Neuronal stem cell (in vitro differentiated cells): Measurements from ENCODE around the gene MAN1A2.

ENCODE experiments used
- DNase-seq: peaks from one replicate; pipeline ENCODE4 v3.0.0-alpha.2; 2013; ENCODE audit warnings: low spot score
- H2AFZ ChIP-seq: one replicate; pipeline ENCODE4 v1.6.1; 2013; ENCODE audit warnings: mild to moderate bottlenecking, low read length, inconsistent platforms
- H2AK5ac ChIP-seq: 2 replicates; pipeline ENCODE4 v1.6.1; 2013; ENCODE audit warnings: low read depth, mild to moderate bottlenecking, inconsistent platforms, low read length, moderate library complexity, mixed read lengths
- H2BK120ac ChIP-seq: 2 replicates; pipeline ENCODE4 v1.6.1; 2013; ENCODE audit warnings: low read depth, mild to moderate bottlenecking, inconsistent platforms, low read length, moderate library complexity, mixed read lengths
- H2BK12ac ChIP-seq: one replicate; pipeline ENCODE4 v1.6.1; 2013; ENCODE audit warnings: low read length, inconsistent platforms
- H2BK15ac ChIP-seq: 2 replicates; pipeline ENCODE4 v1.6.1; 2013; ENCODE audit warnings: mild to moderate bottlenecking, low read length, inconsistent platforms, mixed read lengths
- H2BK5ac ChIP-seq: one replicate; pipeline ENCODE4 v1.6.1; 2013; ENCODE audit warnings: inconsistent platforms, mild to moderate bottlenecking, low read length, moderate library complexity
- H3K14ac ChIP-seq: one replicate; pipeline ENCODE4 v1.6.1; 2013; ENCODE audit warnings: low read length, inconsistent platforms
- H3K18ac ChIP-seq: 2 replicates; pipeline ENCODE4 v1.6.1; 2013; ENCODE audit warnings: low read length, inconsistent platforms
- H3K23ac ChIP-seq: 2 replicates; pipeline ENCODE4 v1.6.1; 2013; ENCODE audit warnings: low read depth, mild to moderate bottlenecking, mixed read lengths, low read length, inconsistent platforms; ENCODE audit not compliant: poor library complexity
- H3K27ac ChIP-seq: replicated peaks from 3 replicates; pipeline ENCODE4 v1.5.1; 2013; ENCODE audit warnings: low read length, inconsistent platforms
- H3K27me3 ChIP-seq, 3 experiments: 2 replicates each; pipeline ENCODE4 v1.6.1; 2013; ENCODE audit warnings: low read length in 3 of 3, mild to moderate bottlenecking in 2 of 3, inconsistent platforms in 1 of 3, low read depth in 1 of 3, mixed read lengths in 1 of 3, moderate library complexity in 1 of 3; ENCODE audit not compliant: control insufficient read depth in 3 of 3, insufficient read depth in 3 of 3
- H3K36me3 ChIP-seq, 2 donors: replicated peaks in 1 of 2; 2 replicates each; pipeline ENCODE4 v1.6.1; 2013; ENCODE audit warnings: low read length in 2 of 2; ENCODE audit not compliant: control insufficient read depth in 2 of 2, insufficient read depth in 2 of 2
- H3K4ac ChIP-seq: 2 replicates; pipeline ENCODE4 v1.6.1; 2013; ENCODE audit warnings: inconsistent platforms, mild to moderate bottlenecking, low read length, moderate library complexity
- H3K4me1 ChIP-seq, 2 donors: 1 replicate in 1 of 2; 2 replicates in 1 of 2; pipeline ENCODE4 v1.6.1; 2013; ENCODE audit warnings: low read length in 2 of 2, low read depth in 1 of 2; ENCODE audit not compliant: control insufficient read depth in 2 of 2, insufficient read depth in 1 of 2
- H3K4me2 ChIP-seq: one replicate; pipeline ENCODE4 v1.6.1; 2013; ENCODE audit warnings: mild to moderate bottlenecking, low read length, inconsistent platforms; ENCODE audit not compliant: insufficient read depth, poor library complexity, severe bottlenecking
- H3K4me3 ChIP-seq, 2 donors: 2 replicates each; pipeline ENCODE4 v1.5.1; 2013; ENCODE audit warnings: low read length in 2 of 2, mild to moderate bottlenecking in 2 of 2, inconsistent platforms in 1 of 2, moderate library complexity in 1 of 2
- H3K79me1 ChIP-seq: one replicate; pipeline ENCODE4 v1.6.1; 2013; ENCODE audit warnings: low read depth, mild to moderate bottlenecking, inconsistent platforms, low read length, moderate library complexity
- H3K9ac ChIP-seq: one replicate; pipeline ENCODE4 v1.6.1; 2013; ENCODE audit warnings: mild to moderate bottlenecking, low read depth, low read length, inconsistent platforms; ENCODE audit not compliant: poor library complexity
- H3K9me3 ChIP-seq, 2 donors: replicated peaks in 1 of 2; 2 replicates each; pipeline versions ENCODE3 to v1.6.1; 2013; ENCODE audit warnings: low read length in 2 of 2, mild to moderate bottlenecking in 2 of 2, inconsistent platforms in 1 of 2, low read depth in 1 of 2, mixed read lengths in 1 of 2, moderate library complexity in 1 of 2; ENCODE audit not compliant: control insufficient read depth in 2 of 2, insufficient read depth in 1 of 2
- H4K8ac ChIP-seq: one replicate; pipeline ENCODE4 v1.6.1; 2013; ENCODE audit warnings: low read depth, mild to moderate bottlenecking, inconsistent platforms, low read length, moderate library complexity
- H4K91ac ChIP-seq: one replicate; pipeline ENCODE4 v1.6.1; 2013; ENCODE audit warnings: low read length, low read depth, mild to moderate bottlenecking, inconsistent platforms; ENCODE audit not compliant: poor library complexity
- WGBS, 2 donors: extraction: QIAGEN DNeasy Blood & Tissue Kit; methylation state at CpG; one replicate each; pipeline ENCODE4 v1.1.7; 2013; ENCODE audit warnings: missing lambda C conversion rate in 2 of 2, mixed read lengths in 1 of 2; ENCODE audit not compliant: insufficient read length in 2 of 2, insufficient replicate concordance in 1 of 2; ENCODE audit errors: extremely low coverage in 2 of 2; 5-methylcytosine and 5-hydroxymethylcytosine counted together

The MAN1A2 gene

DNA sequence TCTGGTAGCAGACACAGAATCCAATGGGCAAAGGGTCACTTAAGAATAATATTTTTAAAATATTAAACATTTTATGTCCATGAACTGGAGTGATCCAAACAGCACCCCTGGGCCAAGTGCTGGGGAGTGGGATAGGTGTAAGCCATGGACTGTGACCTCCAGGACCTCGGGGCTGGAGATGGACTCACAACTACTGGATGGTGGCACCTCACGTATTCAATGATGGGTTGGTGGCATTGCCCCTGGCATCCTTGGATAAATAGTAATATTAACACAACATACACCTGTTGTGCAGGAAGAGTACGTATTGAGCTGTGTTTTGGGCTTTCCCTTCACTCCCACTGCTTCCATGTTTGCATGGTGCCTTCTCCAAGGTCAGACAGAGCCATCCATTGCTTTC lies 199.3 kb downstream of the MAN1A2 start:
- no peaks in the 10 kb centered on the region for H3K9me3 ChIP-seq
- no peak overlapping the region for H3K4me3 ChIP-seq
- H2BK120ac ChIP-seq, result no peak overlapping the region
- no peak for DNase-seq
- no peak overlapping the region for H2AK5ac ChIP-seq
- H3K18ac ChIP-seq, result no peak overlapping the region
- no peaks in the 10 kb centered on the region for H3K36me3 ChIP-seq
- H2BK5ac ChIP-seq, result no peak overlapping the region
- H3K9ac ChIP-seq, result no peak overlapping the region
- H4K8ac ChIP-seq, result no peak overlapping the region
- no peak overlapping the region for H3K4ac ChIP-seq
- no peaks in the 10 kb centered on the region for H3K27me3 ChIP-seq
- no peak overlapping the region for H3K27ac ChIP-seq
- WGBS, 2 donors, result no CpG with 5 or more reads among the region's 3 CpGs
- H3K79me1 ChIP-seq, result no peaks in the 10 kb centered on the region
- H3K4me1 ChIP-seq, result peaks cover 0 to 11% of the 10 kb centered on the region in 2 donors
- no peak overlapping the region for H2BK15ac ChIP-seq
- no peak overlapping the region for H4K91ac ChIP-seq
- H2BK12ac ChIP-seq, result no peak overlapping the region
- H3K4me2 ChIP-seq, result no peak overlapping the region
- H2AFZ ChIP-seq, result no peak overlapping the region
- H3K14ac ChIP-seq, result no peak overlapping the region
- H3K23ac ChIP-seq, result no peak overlapping the region

DNA sequence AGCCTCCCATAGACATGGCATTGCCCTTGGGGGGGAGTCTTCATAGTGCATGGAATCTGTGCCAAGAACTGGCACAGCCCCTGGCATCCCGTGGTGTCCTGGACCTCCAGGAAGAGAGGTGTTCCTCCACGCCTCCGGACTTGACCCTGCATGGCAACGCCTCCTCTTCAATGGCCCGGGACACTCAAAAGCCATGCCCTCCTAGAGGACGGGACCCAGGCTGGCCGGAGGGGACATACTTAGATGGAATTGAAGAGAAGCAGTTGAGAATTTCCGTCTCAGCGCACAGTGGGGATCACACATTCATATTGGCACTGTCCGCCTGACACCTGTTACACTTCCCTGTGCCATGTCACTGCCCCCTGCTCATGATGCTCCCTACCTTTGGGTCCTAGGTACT lies 200.2 kb downstream of the MAN1A2 start:
- H3K18ac ChIP-seq, result no peak overlapping the region
- H3K79me1 ChIP-seq, result no peaks in the 10 kb centered on the region
- no peaks in the 10 kb centered on the region for H3K9me3 ChIP-seq
- H3K23ac ChIP-seq, result peak overlapping the region; percentile 29
- H3K4ac ChIP-seq, result no peak overlapping the region
- no peak overlapping the region for H2BK12ac ChIP-seq
- no peak overlapping the region for H4K91ac ChIP-seq
- H3K9ac ChIP-seq, result no peak overlapping the region
- H3K4me3 ChIP-seq, result no peak overlapping the region
- no peak for DNase-seq
- H3K4me2 ChIP-seq, result no peak overlapping the region
- no peak overlapping the region for H2BK120ac ChIP-seq
- no peak overlapping the region for H2AK5ac ChIP-seq
- no peak overlapping the region for H3K14ac ChIP-seq
- H4K8ac ChIP-seq, result no peak overlapping the region
- no peak overlapping the region for H3K27ac ChIP-seq
- no peaks in the 10 kb centered on the region for H3K36me3 ChIP-seq
- H2BK15ac ChIP-seq, result no peak overlapping the region
- H2AFZ ChIP-seq, result no peak overlapping the region
- no CpG with 5 or more reads among the region's 10 CpGs for WGBS, 2 donors
- H3K27me3 ChIP-seq, result no peaks in the 10 kb centered on the region
- peaks cover 0 to 13% of the 10 kb centered on the region in 2 donors for H3K4me1 ChIP-seq
- H2BK5ac ChIP-seq, result no peak overlapping the region

GRCh38 chr1:117567976-117568375 lies 200.7 kb downstream of the MAN1A2 start:
- Histone ChIP-seq H3K79me1 (no peaks in the 10 kb centered on the region), H3K27me3 (no peaks in the 10 kb centered on the region), H3K4me1 (peaks cover 0 to 13% of the 10 kb centered on the region in 2 donors), H2AK5ac (no peak overlapping the region), H3K4ac (no peak overlapping the region), H2AFZ (no peak overlapping the region), H4K8ac (no peak overlapping the region), H3K14ac (no peak overlapping the region), H3K18ac (no peak overlapping the region), H3K4me3 (no peak overlapping the region), H2BK120ac (no peak overlapping the region), H3K9ac (no peak overlapping the region), H4K91ac (no peak overlapping the region), H3K9me3 (no peaks in the 10 kb centered on the region), H3K23ac (no peak overlapping the region), H3K4me2 (no peak overlapping the region), H2BK12ac (no peak overlapping the region), H3K27ac (no peak overlapping the region), H2BK15ac (no peak overlapping the region), H3K36me3 (no peaks in the 10 kb centered on the region), H2BK5ac (no peak overlapping the region)
- no peak for DNase-seq
- no CpG with 5 or more reads among the region's 3 CpGs for WGBS, 2 donors

DNA sequence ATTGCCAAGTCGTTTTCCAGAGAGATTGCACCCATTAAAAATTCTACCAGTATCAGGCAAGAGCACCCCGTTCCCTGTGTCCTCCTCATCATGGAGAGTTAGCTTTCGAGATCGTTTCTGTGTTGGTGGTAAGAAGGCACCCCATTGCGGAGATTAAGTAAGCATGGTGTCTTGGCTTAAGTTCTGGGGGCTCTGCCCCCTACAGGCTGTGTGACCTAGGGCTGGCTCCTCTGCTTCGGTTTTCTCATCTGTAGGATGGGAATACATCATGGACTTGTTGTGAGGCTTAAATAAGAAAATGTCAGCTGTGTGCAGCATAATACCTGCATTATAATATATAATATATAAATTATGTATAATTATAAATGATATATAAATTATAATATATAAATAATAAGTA lies 201.8 kb downstream of the MAN1A2 start:
- Histone ChIP-seq H2BK120ac (no peak overlapping the region), H2AK5ac (no peak overlapping the region), H3K4ac (no peak overlapping the region), H2BK5ac (no peak overlapping the region), H2AFZ (no peak overlapping the region), H3K4me3 (no peak overlapping the region), H3K27ac (no peak overlapping the region), H3K27me3 (no peaks in the 10 kb centered on the region), H3K36me3 (no peaks in the 10 kb centered on the region), H3K9me3 (no peaks in the 10 kb centered on the region), H3K18ac (no peak overlapping the region), H3K4me1 (peaks cover 0 to 13% of the 10 kb centered on the region in 2 donors), H4K91ac (no peak overlapping the region), H3K4me2 (no peak overlapping the region), H3K14ac (no peak overlapping the region), H3K23ac (no peak overlapping the region), H4K8ac (no peak overlapping the region), H2BK15ac (no peak overlapping the region), H3K9ac (no peak overlapping the region), H2BK12ac (no peak overlapping the region), H3K79me1 (no peaks in the 10 kb centered on the region)
- no peak for DNase-seq
- WGBS, 2 donors, result no CpG with 5 or more reads among the region's 6 CpGs
